ENCODE results near the gene SENP1. TPM values are rescaled to one million over a fixed set of nuclear protein-coding genes. Genes with fewer than 3 reads are reported as not detected.
A peak's percentile ranks its signal among the peaks of the same experiment; 100 is the strongest.

The SENP1 gene
- total and polyA plus RNA-seq, 4 donors, result 3.5 to 30.8 (median 12.9) TPM

- no peak for TF ChIP-seq CTCF (IDR thresholded peaks at IDR 0.05; ENCODE audit: control extremely low read depth, extremely low read depth)
- Histone ChIP-seq H3K27me3 (ENCODE audit: control insufficient read depth in 3 of 3, insufficient read depth in 3 of 3, low read length in 2 of 3) (no peaks in the 10 kb centered on the region), H3K9me3 (ENCODE audit: control insufficient read depth in 4 of 4, insufficient read depth in 3 of 4, low read length in 3 of 4) (no peaks in the 10 kb centered on the region), H3K9ac (ENCODE audit: insufficient read depth in 1 of 2, low read length in 2 of 2) (no peak overlapping the region), H3K36me3 (ENCODE audit: control insufficient read depth in 4 of 4, insufficient read depth in 4 of 4, low read length in 4 of 4) (peaks cover 7 to 57% (median 32%) of the 10 kb centered on the region in 4 donors), H3K27ac (ENCODE audit: low read depth in 1 of 2, low read length in 1 of 2) (no peak overlapping the region), H3K4me1 (ENCODE audit: control insufficient read depth in 5 of 5, insufficient read depth in 5 of 5, low read length in 5 of 5) (peaks cover 0 to 19% (median 0%) of the 10 kb centered on the region in 5 donors), H3K4me3 (no peak overlapping the region)
- DNase-seq, result no peak
- WGBS, 2 donors, result 94 to 95% methylated on average over 14 of the region's 14 CpGs
- no peak for ATAC-seq (ENCODE audit: insufficient read depth, low FRiP score)
Measured at GRCh38 chr12:48132826-48133225, 26.9 kb upstream of the SENP1 start.

GRCh38 chr12:48131517-48131916 lies 25.6 kb upstream of the SENP1 start:
- 93 to 98% methylated on average over 2 of the region's 2 CpGs for WGBS, 2 donors

GRCh38 chr12:48129376-48129775 lies 23.5 kb upstream of the SENP1 start:
- no peak for DNase-seq
- no peak for TF ChIP-seq CTCF (IDR thresholded peaks at IDR 0.05; ENCODE audit: control extremely low read depth, extremely low read depth)
- Histone ChIP-seq H3K4me3 (no peak overlapping the region), H3K36me3 (ENCODE audit: control insufficient read depth in 4 of 4, insufficient read depth in 4 of 4, low read length in 4 of 4) (peaks cover 8 to 51% (median 24%) of the 10 kb centered on the region in 4 donors), H3K27ac (ENCODE audit: low read depth in 1 of 2, low read length in 1 of 2) (no peak overlapping the region), H3K27me3 (ENCODE audit: control insufficient read depth in 3 of 3, insufficient read depth in 3 of 3, low read length in 2 of 3) (no peaks in the 10 kb centered on the region), H3K9ac (ENCODE audit: insufficient read depth in 1 of 2, low read length in 2 of 2) (no peak overlapping the region), H3K4me1 (ENCODE audit: control insufficient read depth in 5 of 5, insufficient read depth in 5 of 5, low read length in 5 of 5) (peaks cover 0 to 35% (median 0%) of the 10 kb centered on the region in 5 donors), H3K9me3 (ENCODE audit: control insufficient read depth in 4 of 4, insufficient read depth in 3 of 4, low read length in 3 of 4) (no peaks in the 10 kb centered on the region)
- 50 to 78% methylated on average over 1 of the region's 1 CpG for WGBS, 2 donors
- no peak for ATAC-seq (ENCODE audit: insufficient read depth, low FRiP score)

More at GRCh38 chr12:48131517-48131916, 25.6 kb upstream of the SENP1 start:
- TF ChIP-seq CTCF (IDR thresholded peaks at IDR 0.05; ENCODE audit: control extremely low read depth, extremely low read depth), result no peak
- H3K36me3 ChIP-seq (ENCODE audit: control insufficient read depth in 4 of 4, insufficient read depth in 4 of 4, low read length in 4 of 4), result peaks cover 11 to 59% (median 31%) of the 10 kb centered on the region in 4 donors
- DNase-seq (no peak), ATAC-seq (ENCODE audit: insufficient read depth, low FRiP score) (no peak)
- H3K9ac ChIP-seq (ENCODE audit: insufficient read depth in 1 of 2, low read length in 2 of 2), result no peak overlapping the region
- H3K4me3 ChIP-seq, result no peak overlapping the region
- peaks cover 0 to 31% (median 0%) of the 10 kb centered on the region in 5 donors for H3K4me1 ChIP-seq (ENCODE audit: control insufficient read depth in 5 of 5, insufficient read depth in 5 of 5, low read length in 5 of 5)
- H3K27ac ChIP-seq (ENCODE audit: low read depth in 1 of 2, low read length in 1 of 2), result peak overlapping the region in 1 of 2 donors; percentile 54
- no peaks in the 10 kb centered on the region for H3K9me3 ChIP-seq (ENCODE audit: control insufficient read depth in 4 of 4, insufficient read depth in 3 of 4, low read length in 3 of 4)
- no peaks in the 10 kb centered on the region for H3K27me3 ChIP-seq (ENCODE audit: control insufficient read depth in 3 of 3, insufficient read depth in 3 of 3, low read length in 2 of 3)

GRCh38 chr12:48128800-48129199 lies 22.9 kb upstream of the SENP1 start:
- H3K4me3 ChIP-seq, result no peak overlapping the region
- H3K36me3 ChIP-seq (ENCODE audit: control insufficient read depth in 4 of 4, insufficient read depth in 4 of 4, low read length in 4 of 4), result peaks cover 7 to 45% (median 24%) of the 10 kb centered on the region in 4 donors
- WGBS, 2 donors, result 93 to 99% methylated on average over 1 of the region's 1 CpG
- H3K4me1 ChIP-seq (ENCODE audit: control insufficient read depth in 5 of 5, insufficient read depth in 5 of 5, low read length in 5 of 5), result peaks cover 0 to 35% (median 0%) of the 10 kb centered on the region in 5 donors
- H3K27ac ChIP-seq (ENCODE audit: low read depth in 1 of 2, low read length in 1 of 2), result peak overlapping the region in 1 of 2 donors; percentile 12
- H3K27me3 ChIP-seq (ENCODE audit: control insufficient read depth in 3 of 3, insufficient read depth in 3 of 3, low read length in 2 of 3), result no peaks in the 10 kb centered on the region
- DNase-seq, result no peak
- no peak for ATAC-seq (ENCODE audit: insufficient read depth, low FRiP score)
- no peak for TF ChIP-seq CTCF (IDR thresholded peaks at IDR 0.05; ENCODE audit: control extremely low read depth, extremely low read depth)
- H3K9ac ChIP-seq (ENCODE audit: insufficient read depth in 1 of 2, low read length in 2 of 2), result no peak overlapping the region
- no peaks in the 10 kb centered on the region for H3K9me3 ChIP-seq (ENCODE audit: control insufficient read depth in 4 of 4, insufficient read depth in 3 of 4, low read length in 3 of 4)
